Erythroblast (primary cell): ENCODE data around the gene SLC22A4.

Experiments
- GATA1 ChIP-seq: IDR thresholded peaks from 2 replicates; pipeline ENCODE4 v1.6.1; 2011; ENCODE audit warnings: low read depth, mild to moderate bottlenecking, control low read depth, low read length, moderate library complexity
- POLR2A ChIP-seq: IDR thresholded peaks from 2 replicates; pipeline ENCODE4 v1.6.1; 2011; ENCODE audit warnings: mild to moderate bottlenecking, low read length

- TF ChIP-seq POLR2A (no peak), GATA1 (no peak)
Observed at GRCh38 chr5:132386644-132387286, 92.6 kb downstream of the SLC22A4 start.
